IMR-90 (cell line): Measurements from ENCODE around the gene UCKL1. TPM values are rescaled to one million over a fixed set of nuclear protein-coding genes. Genes with fewer than 3 reads are reported as not detected.

Experiments
- ATAC-seq: fragments of 200-7000 bp; cut with Tn5 transposase; 2 replicates; pipeline ENCODE4 v1.9.1; 2020; ENCODE audit warnings: low read depth, mild to moderate bottlenecking, moderate library complexity
- BruUV-seq: library from RNA; stranded (reverse); fragments of 400-500 nt; replicated peaks from 2 replicates; lab custom pipeline; 2021; lab: Mats Ljungman, UMichigan
- CTCF ChIA-PET: fragments of 300-600 bp; formaldehyde crosslinking; extraction: SDS; loops from one replicate; lab custom pipeline; 2021; ENCODE audit warnings: antibody characterized with exemption; lab: Yijun Ruan, JAX
- POLR2A ChIA-PET: fragments of 300-600 bp; sonication (Branson Sonifier 250); formaldehyde crosslinking; loops from one replicate; lab custom pipeline; 2022; ENCODE audit warnings: antibody characterized with exemption; ENCODE audit not compliant: unreplicated experiment; lab: Charles Lee
- DNase-seq: peaks from one replicate; pipeline ENCODE4 v3.0.0; 2013
- H2AFZ ChIP-seq: replicated peaks from 2 replicates; pipeline ENCODE3; 2013; ENCODE audit warnings: low read length, mild to moderate bottlenecking; ENCODE audit not compliant: poor library complexity
- H2AK5ac ChIP-seq: 2 replicates; pipeline ENCODE4 v1.6.1; 2013; ENCODE audit warnings: low read depth, low read length, inconsistent platforms
- H2AK9ac ChIP-seq: replicated peaks from 2 replicates; pipeline ENCODE3; 2013; ENCODE audit warnings: mild to moderate bottlenecking, low read depth, low read length, moderate library complexity; ENCODE audit not compliant: poor library complexity
- H2BK120ac ChIP-seq: 2 replicates; pipeline ENCODE4 v1.6.1; 2013; ENCODE audit warnings: low read depth, low read length, inconsistent platforms
- H2BK15ac ChIP-seq: 3 replicates; pipeline ENCODE4 v1.6.1; 2013; ENCODE audit warnings: low read depth, low read length, inconsistent platforms
- H2BK20ac ChIP-seq: 2 replicates; pipeline ENCODE4 v1.6.1; 2013; ENCODE audit warnings: low read depth, mild to moderate bottlenecking, inconsistent platforms, low read length, moderate library complexity
- H2BK5ac ChIP-seq: 2 replicates; pipeline ENCODE4 v1.6.1; 2013; ENCODE audit warnings: mild to moderate bottlenecking, low read depth, low read length, inconsistent platforms; ENCODE audit not compliant: poor library complexity, severe bottlenecking
- H3K14ac ChIP-seq: replicated peaks from 2 replicates; pipeline ENCODE4 v1.6.1; 2013; ENCODE audit warnings: low read depth, low read length, inconsistent platforms
- H3K18ac ChIP-seq: 2 replicates; pipeline ENCODE4 v1.6.1; 2013; ENCODE audit warnings: low read depth, low read length, control low read depth
- H3K23ac ChIP-seq: 2 replicates; pipeline ENCODE4 v1.6.1; 2013; ENCODE audit warnings: low read depth, low read length, inconsistent platforms
- H3K27ac ChIP-seq: 2 replicates; pipeline ENCODE4 v1.5.1; 2013; ENCODE audit warnings: mild to moderate bottlenecking, control low read depth, low read length; ENCODE audit not compliant: insufficient read depth
- H3K27me3 ChIP-seq: 2 replicates; pipeline ENCODE4 v1.6.1; 2013; ENCODE audit warnings: low read length; ENCODE audit not compliant: control insufficient read depth, insufficient read depth
- H3K36me3 ChIP-seq: 2 replicates; pipeline ENCODE4 v1.6.1; 2013; ENCODE audit warnings: low read length, mixed read lengths; ENCODE audit not compliant: control insufficient read depth, insufficient read depth
- H3K4ac ChIP-seq: 2 replicates; pipeline ENCODE4 v1.6.1; 2013; ENCODE audit warnings: low read depth, low read length, inconsistent platforms
- H3K4me1 ChIP-seq: 2 replicates; pipeline ENCODE4 v1.6.1; 2013; ENCODE audit warnings: low read length, mixed read lengths; ENCODE audit not compliant: control insufficient read depth, insufficient read depth
- H3K4me2 ChIP-seq: 2 replicates; pipeline ENCODE4 v1.6.1; 2013; ENCODE audit warnings: low read depth, mild to moderate bottlenecking, control low read depth, low read length, moderate library complexity
- H3K4me3 ChIP-seq: 2 replicates; pipeline ENCODE4 v1.5.1; 2013; ENCODE audit warnings: low read depth, mild to moderate bottlenecking, control low read depth, low read length, moderate library complexity; ENCODE audit not compliant: insufficient read depth
- H3K56ac ChIP-seq: 2 replicates; pipeline ENCODE4 v1.6.1; 2013; ENCODE audit warnings: low read length, inconsistent platforms; ENCODE audit not compliant: insufficient read depth; ENCODE audit errors: extremely low read depth
- H3K79me1 ChIP-seq, 2 experiments: 2 replicates each; pipeline ENCODE4 v1.6.1; 2013; ENCODE audit warnings: low read length in 2 of 2, inconsistent platforms in 1 of 2, low read depth in 1 of 2
- H3K9ac ChIP-seq: 2 replicates; pipeline ENCODE4 v1.6.1; 2013; ENCODE audit warnings: low read depth, low read length, control low read depth
- H3K9me1 ChIP-seq: 2 replicates; pipeline ENCODE4 v1.6.1; 2013; ENCODE audit warnings: low read length, inconsistent platforms; ENCODE audit not compliant: insufficient read depth
- H3K9me3 ChIP-seq: 2 replicates; pipeline ENCODE4 v1.6.1; 2013; ENCODE audit warnings: low read length; ENCODE audit not compliant: control insufficient read depth, insufficient read depth
- H4K20me1 ChIP-seq: 2 replicates; pipeline ENCODE4 v1.6.1; 2013; ENCODE audit warnings: low read length, inconsistent platforms; ENCODE audit not compliant: insufficient read depth
- H4K5ac ChIP-seq: 2 replicates; pipeline ENCODE4 v1.6.1; 2013; ENCODE audit warnings: mild to moderate bottlenecking, low read depth, low read length, control low read depth
- H4K8ac ChIP-seq, 2 experiments: 2 replicates each; pipeline ENCODE4 v1.6.1; 2013; ENCODE audit warnings: low read depth in 2 of 2, low read length in 2 of 2, control low read depth in 1 of 2, inconsistent platforms in 1 of 2
- H4K91ac ChIP-seq: 2 replicates; pipeline ENCODE4 v1.6.1; 2013; ENCODE audit warnings: low read depth, low read length, inconsistent platforms; ENCODE audit not compliant: insufficient read depth
- BHLHE40 ChIP-seq: fragments of 150-350 bp; IDR thresholded peaks from 2 replicates; pipeline ENCODE4 v1.6.1; 2016; ENCODE audit warnings: mild to moderate bottlenecking, low read depth, low read length
- CEBPB ChIP-seq: IDR thresholded peaks from 2 replicates; pipeline ENCODE4 v1.6.1; 2012; ENCODE audit warnings: low read depth, low read length, improper control_type of control experiment
- CHD1 ChIP-seq: IDR thresholded peaks from 2 replicates; pipeline ENCODE4 v1.6.1; 2012; ENCODE audit warnings: low read depth, low read length, improper control_type of control experiment
- CTCF ChIP-seq: conservative IDR thresholded peaks from 2 replicates; pipeline ENCODE4 v1.5.1; 2012; ENCODE audit warnings: mild to moderate bottlenecking, low read depth, low read length, improper control_type of control experiment
- ELK1 ChIP-seq: fragments of 150-350 bp; IDR thresholded peaks from 2 replicates; pipeline ENCODE4 v1.6.1; 2016; ENCODE audit warnings: low read depth, mild to moderate bottlenecking, low read length, moderate library complexity, borderline replicate concordance
- FOS ChIP-seq: fragments of 150-350 bp; IDR thresholded peaks from 2 replicates; pipeline ENCODE4 v1.6.1; 2016; ENCODE audit warnings: low read depth, low read length
- MAFK ChIP-seq: IDR thresholded peaks from 2 replicates; pipeline ENCODE4 v1.6.1; 2012; ENCODE audit warnings: low read depth, low read length, improper control_type of control experiment
- MAZ ChIP-seq: IDR thresholded peaks from 2 replicates; pipeline ENCODE4 v1.6.1; 2012; ENCODE audit warnings: low read depth, mild to moderate bottlenecking, low read length, improper control_type of control experiment, moderate library complexity, borderline replicate concordance
- MXI1 ChIP-seq: IDR thresholded peaks from 2 replicates; pipeline ENCODE4 v1.6.1; 2012; ENCODE audit warnings: low read depth, mild to moderate bottlenecking, low read length, moderate library complexity, borderline replicate concordance
- POLR2A ChIP-seq: IDR thresholded peaks from 2 replicates; pipeline ENCODE4 v1.6.1; 2012; ENCODE audit warnings: mild to moderate bottlenecking, low read depth, low read length
- RCOR1 ChIP-seq: IDR thresholded peaks from 2 replicates; pipeline ENCODE4 v1.6.1; 2012; ENCODE audit warnings: mild to moderate bottlenecking, low read length, improper control_type of control experiment; ENCODE audit not compliant: insufficient replicate concordance
- RFX5 ChIP-seq: IDR thresholded peaks from 2 replicates; pipeline ENCODE4 v1.8.0; 2012; ENCODE audit warnings: low read depth, mild to moderate bottlenecking, low read length, moderate library complexity
- SMC3 ChIP-seq: fragments of 150-350 bp; IDR thresholded peaks from 2 replicates; pipeline ENCODE4 v1.6.1; 2016; ENCODE audit warnings: low read depth, mild to moderate bottlenecking, antibody characterized with exemption, low read length, moderate library complexity
- USF2 ChIP-seq: fragments of 150-350 bp; IDR thresholded peaks from 2 replicates; pipeline ENCODE4 v1.6.1; 2017; ENCODE audit warnings: mild to moderate bottlenecking, antibody characterized with exemption, low read length, low read depth
- WGBS, 2 experiments: methylation state at CpG; one replicate each; pipeline versions ENCODE4 v1.1.5 to v1.1.7; 2013; ENCODE audit warnings: missing lambda C conversion rate in 2 of 2; ENCODE audit not compliant: insufficient read length in 1 of 2; ENCODE audit errors: extremely low coverage in 2 of 2; 5-methylcytosine and 5-hydroxymethylcytosine counted together
- dilution Hi-C: fragments of 300-500 bp; cut with HindIII; formaldehyde crosslinking; loops from one replicate; pipeline ENCODE4 v1.14.3; 2018; ENCODE audit warnings: low sequenced_read_pairs; ENCODE audit not compliant: unreplicated experiment
- in situ Hi-C: fragments of 300-500 bp; cut with MboI; formaldehyde crosslinking; loops from 3 replicates; pipeline ENCODE4 v1.14.3; 2019; ENCODE audit warnings: low sequenced_read_pairs, inconsistent platforms, mixed read lengths
- intact Hi-C: fragments of 100-400 bp; cut with micrococcal nuclease; formaldehyde crosslinking; loops from 2 replicates; pipeline ENCODE4 v1.10.0; 2022
- polyA plus RNA-seq, 3 experiments: library from polyadenylated mRNA; depleted of rRNA; stranded (reverse); fragments of >200 nt; gene quantifications; 2 replicates each; pipeline ENCODE4 v1.2.3, GENCODE V29; 2012; ENCODE audit warnings: low replicate concordance in 1 of 3
- total RNA-seq: library from RNA; depleted of rRNA; stranded (reverse); fragments of >200 nt; gene quantifications from 2 replicates; pipeline ENCODE4 v1.2.3, GENCODE V29; 2012

UCKL1 gene
- total and polyA plus RNA-seq, 2 of the 4 experiments (the other 2 are of a cell fraction) = 16.7 to 54.7 TPM

- no peak overlapping the region for H3K23ac ChIP-seq
- H3K9ac ChIP-seq = no peak overlapping the region
- H4K8ac ChIP-seq = no peak overlapping the region
- DNase-seq = no peak
- H3K36me3 ChIP-seq = peaks cover 36% of the 10 kb centered on the region
- no peak overlapping the region for H2AK9ac ChIP-seq
- H3K27me3 ChIP-seq = no peaks in the 10 kb centered on the region
- no peak overlapping the region for H3K4me3 ChIP-seq
- ATAC-seq = no peak
- no peak overlapping the region for H4K91ac ChIP-seq
- no peak overlapping the region for H2AK5ac ChIP-seq
- H3K18ac ChIP-seq = no peak overlapping the region
- H2BK5ac ChIP-seq = no peak overlapping the region
- ChIA-PET CTCF (no interaction called here), POLR2A (no interaction called here)
- peaks cover 96% of the 10 kb centered on the region for H4K20me1 ChIP-seq
- dilution Hi-C loops = no loop called here
- H2AFZ ChIP-seq = no peak overlapping the region
- H2BK120ac ChIP-seq = no peak overlapping the region
- no peak overlapping the region for H3K56ac ChIP-seq
- H4K5ac ChIP-seq = no peak overlapping the region
- H2BK15ac ChIP-seq = no peak overlapping the region
- H3K9me1 ChIP-seq = peaks cover 22% of the 10 kb centered on the region
- H2BK20ac ChIP-seq = no peak overlapping the region
- H3K4me2 ChIP-seq = no peak overlapping the region
- H3K79me1 ChIP-seq = peaks cover 18 to 83% of the 10 kb centered on the region in 2 experiments; a peak in 3 of 4 replicates
- H3K27ac ChIP-seq = no peak overlapping the region
- H3K4ac ChIP-seq = no peak overlapping the region
- intact Hi-C loops = no loop called here
- no TSS peak for BruUV-seq
- H3K4me1 ChIP-seq = peaks cover 23% of the 10 kb centered on the region
- in situ Hi-C loops = no loop called here
- 93% methylated on average over 26 of the region's 39 CpGs; no CpG with 5 or more reads in 1 of the 2 experiments for WGBS, 2 experiments
- no peak overlapping the region for H3K14ac ChIP-seq
- no peaks in the 10 kb centered on the region for H3K9me3 ChIP-seq
- TF ChIP-seq POLR2A = no peak
- no peak for TF ChIP-seq RFX5
- no peak for TF ChIP-seq RCOR1
- no peak for TF ChIP-seq SMC3
- no peak for TF ChIP-seq MAFK
- TF ChIP-seq ELK1 = no peak
- TF ChIP-seq CHD1 = no peak
- TF ChIP-seq CTCF = no peak
- no peak for TF ChIP-seq FOS
- TF ChIP-seq BHLHE40 = no peak
- no peak for TF ChIP-seq MAZ
- TF ChIP-seq CEBPB = no peak
- TF ChIP-seq MXI1 = no peak
- no peak for TF ChIP-seq USF2
Observed at GRCh38 chr20:63945921-63946920, 10.0 kb downstream of the UCKL1 start.
